DMS 273 (cell line): Measurements from ENCODE around the gene KNDC1.

ENCODE experiments used
- DNase-seq: peaks from one replicate; lab custom pipeline; 2025; ENCODE audit not compliant: unreplicated experiment; lab: John Stamatoyannopoulos, UW

KNDC1 gene

GRCh38 chr10:133237588-133238465 lies 77.8 kb downstream of the KNDC1 start, which contains the start of gene VENTX:
TSS of gene VENTX (plus strand) at chr10:133237855. CDS start at chr10:133237915, 60 bp downstream.
- DNase-seq, result peak; percentile 39

GRCh38 chr10:133238466-133238804 lies 78.4 kb downstream of the KNDC1 start:
- DNase-seq, result no peak

- DNase-seq, result no peak
Observed at GRCh38 chr10:133239990-133240389, 80.0 kb downstream of the KNDC1 start.

GRCh38 chr10:133241501-133242205 lies 81.6 kb downstream of the KNDC1 start:
- no peak for DNase-seq

GRCh38 chr10:133242611-133243356 lies 82.8 kb downstream of the KNDC1 start:
- no peak for DNase-seq

GRCh38 chr10:133243593-133243992 lies 83.6 kb downstream of the KNDC1 start:
- DNase-seq, result no peak

- DNase-seq, result no peak
Observed at GRCh38 chr10:133245439-133246235, 85.6 kb downstream of the KNDC1 start.

- no peak for DNase-seq
Observed at GRCh38 chr10:133246236-133246626, 86.2 kb downstream of the KNDC1 start.

GRCh38 chr10:133247681-133248333 lies 87.8 kb downstream of the KNDC1 start:
- DNase-seq, result no peak

GRCh38 chr10:133248334-133248715 lies 88.3 kb downstream of the KNDC1 start:
- no peak for DNase-seq

GRCh38 chr10:133249094-133249780 lies 89.2 kb downstream of the KNDC1 start:
- DNase-seq, result no peak

GRCh38 chr10:133249975-133250754 lies 90.1 kb downstream of the KNDC1 start:
- no peak for DNase-seq

- no peak for DNase-seq
Observed at GRCh38 chr10:133251388-133252222, 91.6 kb downstream of the KNDC1 start.

- no peak for DNase-seq
Observed at GRCh38 chr10:133252223-133252552, 92.2 kb downstream of the KNDC1 start.

- no peak for DNase-seq
Observed at GRCh38 chr10:133253361-133253955, 93.4 kb downstream of the KNDC1 start.

GRCh38 chr10:133254421-133255120 lies 94.6 kb downstream of the KNDC1 start:
- no peak for DNase-seq

GRCh38 chr10:133255323-133255722 lies 95.3 kb downstream of the KNDC1 start:
- no peak for DNase-seq
